NCI-H2227 (cell line): Measurements from ENCODE around the gene AHSG.
"Not testable (repeated sequence)": the region's sequence is repeated elsewhere in the genome, so short reads cannot be mapped to it uniquely, and the experiment has no call there.

Source experiments
- DNase-seq: peaks from one replicate; lab custom pipeline; 2025; ENCODE audit not compliant: unreplicated experiment; lab: John Stamatoyannopoulos, UW

AHSG gene

GRCh38 chr3:186612721-186613636 is at the start of gene AHSG:
Gene AHSG (plus strand): TSS chr3:186613060. CDS start chr3:186613142, 82 bp downstream.
- no peak for DNase-seq

- DNase-seq, result no peak
Measured at GRCh38 chr3:186564586-186564985, 48.3 kb upstream of the AHSG start.

- DNase-seq, result no peak
Measured at GRCh38 chr3:186566772-186567071, 46.1 kb upstream of the AHSG start.

- DNase-seq, result peak; percentile 94
Measured at GRCh38 chr3:186567072-186567921, 45.6 kb upstream of the AHSG start, which contains the start of gene TBCCD1. Gene TBCCD1 (minus strand): TSS chr3:186567339. CDS start chr3:186564329, 3,010 bp downstream.

GRCh38 chr3:186569361-186569760 is 43.5 kb upstream of the AHSG start:
- DNase-seq, result not testable (repeated sequence)

DNA sequence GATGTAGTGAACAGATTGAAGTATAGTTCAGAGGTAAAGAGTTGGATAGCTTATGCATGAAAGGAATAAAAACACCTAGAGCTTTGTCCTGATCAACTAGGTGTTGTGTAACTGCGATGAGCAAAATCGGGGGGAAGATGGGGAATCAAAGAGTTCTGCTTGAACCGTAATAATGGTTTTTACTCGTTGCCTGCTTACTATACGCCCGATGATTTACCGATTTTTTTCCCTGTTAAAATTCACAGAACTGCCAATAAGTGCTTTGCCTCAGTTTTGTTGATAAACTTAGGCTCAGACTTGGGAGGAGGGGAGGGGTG is 43.1 kb upstream of the AHSG start:
- DNase-seq, result no peak

DNA sequence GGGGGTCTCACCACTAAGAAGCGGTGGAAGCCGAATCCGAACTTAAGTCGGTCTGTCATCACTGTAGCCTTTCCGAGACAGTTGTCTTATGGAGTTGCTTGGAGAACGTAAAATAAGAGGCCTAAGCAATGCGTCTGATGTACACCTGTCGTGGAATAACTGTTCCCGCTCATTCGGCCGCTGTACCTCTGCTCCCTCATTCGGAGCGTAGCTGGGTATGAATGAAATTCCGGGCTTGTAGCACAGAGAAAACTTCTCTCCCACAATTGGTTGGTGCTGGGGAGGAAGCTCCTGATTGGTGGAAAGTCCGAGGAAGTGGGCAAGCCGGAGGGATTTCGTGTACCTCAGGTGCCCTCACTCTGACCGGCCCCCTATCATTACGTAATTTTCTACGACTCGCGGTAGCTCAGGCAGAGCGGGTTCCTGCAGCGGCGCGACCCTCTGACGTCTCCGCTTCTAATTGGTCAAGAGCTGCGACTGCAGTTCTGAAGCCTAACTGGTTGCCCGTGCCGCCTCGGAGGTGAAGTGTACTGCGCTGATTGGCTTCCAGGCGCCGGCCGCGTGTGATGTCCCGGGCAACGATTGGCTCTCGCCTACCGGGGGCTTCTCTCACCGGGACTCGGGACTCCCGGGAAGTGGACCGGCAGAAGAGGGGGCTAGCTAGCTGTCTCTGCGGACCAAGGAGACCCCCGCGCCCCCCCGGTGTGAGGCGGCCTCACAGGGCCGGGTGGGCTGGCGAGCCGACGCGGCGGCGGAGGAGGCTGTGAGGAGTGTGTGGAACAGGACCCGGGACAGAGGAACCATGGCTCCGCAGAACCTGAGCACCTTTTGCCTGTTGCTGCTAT is 42.5 kb upstream of the AHSG start, which contains the start of gene DNAJB11:
TSS of gene DNAJB11 (plus strand) at position 625 of the 845 bp plus-strand sequence. CDS start at position 803, 178 bp downstream.
- peak; percentile 99 for DNase-seq

- DNase-seq, result no peak
Measured at GRCh38 chr3:186570941-186571643, 41.8 kb upstream of the AHSG start.

DNA sequence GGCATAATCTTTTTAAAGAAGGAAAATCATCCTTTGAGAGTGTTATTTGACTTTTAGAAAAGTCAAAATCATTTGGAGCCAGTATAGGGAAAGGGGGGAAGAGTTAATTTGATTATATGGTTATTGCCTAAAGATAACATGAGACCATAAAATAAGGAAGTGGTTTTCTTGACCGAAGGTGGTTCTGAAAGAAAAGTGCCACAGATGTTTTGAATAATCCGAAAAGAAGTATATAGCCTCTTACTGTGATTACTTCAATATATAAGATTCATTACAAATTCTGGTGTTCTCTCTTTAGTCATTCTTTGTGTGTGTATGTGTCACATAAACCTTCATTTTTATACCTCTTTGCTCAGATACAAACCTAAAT is 41.2 kb upstream of the AHSG start:
- no peak for DNase-seq

- DNase-seq, result no peak
Measured at GRCh38 chr3:186577521-186577920, 35.3 kb upstream of the AHSG start.

GRCh38 chr3:186580785-186581184 is 32.1 kb upstream of the AHSG start:
- DNase-seq, result no peak

- DNase-seq, result no peak
Measured at GRCh38 chr3:186582541-186582940, 30.3 kb upstream of the AHSG start.

DNA sequence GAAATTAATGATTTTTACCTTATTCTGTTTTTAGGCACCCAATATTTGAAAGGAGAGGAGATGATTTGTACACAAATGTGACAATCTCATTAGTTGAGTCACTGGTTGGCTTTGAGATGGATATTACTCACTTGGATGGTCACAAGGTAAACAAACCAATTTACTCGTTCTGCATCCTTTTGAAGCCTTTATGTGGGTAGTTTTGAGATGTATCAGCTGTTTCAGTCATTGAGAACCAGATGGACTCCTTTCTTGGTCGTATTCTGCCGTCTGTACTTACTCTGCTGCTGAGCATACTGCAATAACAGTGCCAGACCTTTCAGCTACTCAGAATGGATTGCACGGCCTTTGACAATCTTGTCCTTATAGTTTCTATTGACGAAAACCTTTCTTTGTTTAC is 29.0 kb upstream of the AHSG start:
- DNase-seq, result no peak

DNA sequence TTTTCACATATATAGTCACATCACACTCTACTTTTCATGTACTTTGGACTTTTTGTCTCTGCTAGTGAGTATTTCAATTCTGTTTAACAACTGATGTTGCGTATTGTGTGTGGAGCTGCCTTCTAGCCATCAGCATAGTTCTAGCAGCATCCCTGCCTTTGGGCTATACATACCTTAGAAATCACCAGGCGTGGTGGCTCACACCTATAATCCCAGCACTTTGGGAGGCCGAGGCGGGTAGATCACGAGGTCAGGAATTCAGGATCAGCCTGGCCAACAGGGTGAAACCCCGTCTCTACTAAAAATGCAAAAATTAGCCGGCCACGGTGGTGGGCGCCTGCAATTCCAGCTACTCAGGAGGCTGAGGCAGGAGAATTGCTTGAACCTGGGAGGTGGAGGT is 26.6 kb upstream of the AHSG start:
- DNase-seq, result not testable (repeated sequence)

DNA sequence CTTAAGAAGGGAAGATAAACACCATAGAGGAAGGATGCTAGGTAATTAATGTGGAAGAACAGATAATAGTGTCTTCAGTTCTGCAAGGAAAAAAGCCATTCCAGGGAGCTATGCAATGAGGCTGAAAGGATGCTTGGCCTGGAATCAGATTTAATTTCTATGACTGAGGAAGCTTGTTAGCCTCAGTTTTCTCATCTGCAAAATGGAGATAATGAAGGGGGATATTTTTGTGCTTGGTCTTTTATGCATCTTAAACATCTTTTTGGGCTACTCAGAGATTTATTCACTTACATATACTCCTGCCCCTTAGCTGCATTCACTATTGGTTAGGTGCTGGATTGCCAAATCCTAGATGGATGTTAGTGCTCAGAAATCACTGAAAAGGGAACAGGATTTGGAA is 25.7 kb upstream of the AHSG start:
- no peak for DNase-seq

GRCh38 chr3:186588632-186589031 is 24.2 kb upstream of the AHSG start:
- DNase-seq, result no peak

DNA sequence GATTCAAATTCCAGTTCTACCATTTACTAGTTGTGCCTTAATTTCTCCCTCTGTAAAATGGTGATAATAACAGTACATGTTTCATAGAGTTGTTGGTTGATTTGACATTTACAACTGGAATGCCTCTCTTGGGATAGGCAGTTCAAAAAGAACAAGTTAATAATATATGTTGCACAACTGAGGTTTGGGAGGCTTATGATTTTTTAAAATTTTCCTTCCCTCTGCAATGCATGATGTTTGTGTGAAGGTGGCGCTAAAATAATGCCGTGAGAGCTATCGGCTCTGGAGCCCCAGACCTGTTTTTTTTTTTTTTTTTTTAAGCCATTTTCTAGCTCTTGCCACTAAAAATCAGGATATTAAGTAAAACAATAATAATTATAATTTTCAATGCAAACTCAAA is 23.7 kb upstream of the AHSG start:
- DNase-seq, result peak; percentile 12

DNA sequence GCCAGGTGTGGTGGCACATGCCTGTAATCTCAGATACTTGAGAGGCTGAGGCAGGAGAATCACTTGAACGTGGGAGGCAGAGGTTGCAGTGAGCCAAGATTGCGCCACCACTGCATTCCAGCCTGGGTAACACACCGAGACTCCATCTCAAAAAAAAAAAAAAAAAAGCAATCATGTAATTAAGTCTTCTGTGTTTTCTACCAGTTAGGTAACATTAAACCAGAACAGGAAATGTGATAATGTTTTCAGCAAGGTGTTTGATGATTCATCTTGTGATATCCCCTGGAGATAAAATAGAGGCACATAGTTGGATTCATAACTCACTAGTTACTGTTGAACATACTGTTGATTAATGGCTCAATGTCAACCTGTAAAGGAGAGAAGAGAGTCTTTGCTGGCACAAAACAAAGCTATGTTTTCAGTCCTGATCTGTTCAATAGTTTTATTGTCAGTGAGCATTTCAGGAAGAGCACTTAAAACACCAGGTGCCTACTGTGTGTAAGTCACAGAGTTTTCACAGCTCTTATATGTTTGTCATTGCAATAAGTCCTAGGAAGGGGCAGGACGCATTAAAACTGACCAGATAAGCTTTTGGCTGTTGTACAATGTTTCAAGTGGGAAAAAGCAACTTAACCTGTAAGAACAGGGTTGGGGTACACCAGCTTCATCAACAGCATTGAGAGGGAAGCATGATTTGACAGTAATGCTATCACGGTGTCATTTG is 22.8 kb upstream of the AHSG start:
- no peak for DNase-seq

GRCh38 chr3:186590580-186591295 is 22.1 kb upstream of the AHSG start:
- DNase-seq, result no peak
